Endodermal cell (in vitro differentiated cells): ENCODE measurements around the gene THSD7A. TPM values are rescaled to one million over a fixed set of nuclear protein-coding genes. Genes with fewer than 3 reads are reported as not detected.

Experiments
- DNase-seq: peaks from one replicate; pipeline ENCODE4 v3.0.0-alpha.2; 2017
- H3K27ac ChIP-seq: 2 replicates; pipeline ENCODE4 v1.5.1; 2013; ENCODE audit warnings: mild to moderate bottlenecking, low read depth, low read length, moderate library complexity
- H3K27me3 ChIP-seq: 2 replicates; pipeline ENCODE4 v1.6.1; 2013; ENCODE audit warnings: mild to moderate bottlenecking, low read length, moderate library complexity; ENCODE audit not compliant: insufficient read depth, control insufficient read depth, poor library complexity, severe bottlenecking
- H3K36me3 ChIP-seq: 2 replicates; pipeline ENCODE4 v1.7.0; 2013; ENCODE audit warnings: mild to moderate bottlenecking, low read length, moderate library complexity; ENCODE audit not compliant: control insufficient read depth, insufficient read depth
- H3K4me1 ChIP-seq: one replicate; pipeline ENCODE4 v1.7.0; 2013; ENCODE audit warnings: low read length; ENCODE audit not compliant: control insufficient read depth, insufficient read depth
- H3K4me3 ChIP-seq: 2 replicates; pipeline ENCODE4 v1.5.1; 2013; ENCODE audit warnings: mild to moderate bottlenecking, low read length, moderate library complexity
- H3K9ac ChIP-seq: 2 replicates; pipeline ENCODE4 v1.6.1; 2013; ENCODE audit warnings: mild to moderate bottlenecking, low read length, moderate library complexity; ENCODE audit not compliant: poor library complexity, severe bottlenecking; ENCODE audit errors: extremely low read depth
- H3K9me3 ChIP-seq: 2 replicates; pipeline ENCODE4 v1.6.1; 2013; ENCODE audit warnings: mild to moderate bottlenecking, low read length, moderate library complexity; ENCODE audit not compliant: control insufficient read depth
- H3K27ac Mint-ChIP-seq: 2 replicates; pipeline ENCODE4 v1.8.0; 2020; ENCODE audit warnings: mixed read lengths
- H3K27me3 Mint-ChIP-seq: 2 replicates; pipeline ENCODE4 v1.8.0; 2021; ENCODE audit warnings: mild to moderate bottlenecking, mixed read lengths; ENCODE audit not compliant: insufficient read depth
- H3K36me3 Mint-ChIP-seq: 2 replicates; pipeline ENCODE4 v1.8.0; 2020; ENCODE audit warnings: low read depth, mixed read lengths
- H3K4me1 Mint-ChIP-seq: 2 replicates; pipeline ENCODE4 v1.8.0; 2020; ENCODE audit warnings: mixed read lengths
- H3K4me3 Mint-ChIP-seq: 2 replicates; pipeline ENCODE4 v1.8.0; 2020; ENCODE audit warnings: mild to moderate bottlenecking, moderate library complexity, mixed read lengths
- H3K9me3 Mint-ChIP-seq: 2 replicates; pipeline ENCODE4 v1.8.0; 2020; ENCODE audit warnings: mild to moderate bottlenecking, mixed read lengths
- WGBS, 2 experiments: methylation state at CpG; one replicate each; pipeline versions ENCODE4 v1.1.5 to v1.1.7; 2013; ENCODE audit warnings: missing lambda C conversion rate in 2 of 2, mixed read lengths in 1 of 2; ENCODE audit not compliant: insufficient coverage in 1 of 2, insufficient read length in 1 of 2; 5-methylcytosine and 5-hydroxymethylcytosine counted together
- total RNA-seq, 2 donors: library from RNA; stranded (reverse); fragmentation: NEBNext Ultra II Directional in 1 of 2; extraction: Animal tissue kit (Norgen Biotek cat#: 25700) in 1 of 2; gene quantifications; 2 replicates in 1 of 2; 3 replicates in 1 of 2; pipeline ENCODE4 v1.2.1, GENCODE V29; 2021
- TF ChIP-seq, protein P1 (sequence below): fragments of 200-600 bp; sonication (generic); conservative IDR thresholded peaks from 2 replicates; pipeline ENCODE4 v1.5.0; 2021; ENCODE audit warnings: antibody characterized with exemption, mild to moderate bottlenecking

The THSD7A gene
- total RNA-seq, 2 donors from 2014 or later, result 0.73 to 1.3 TPM

DNA sequence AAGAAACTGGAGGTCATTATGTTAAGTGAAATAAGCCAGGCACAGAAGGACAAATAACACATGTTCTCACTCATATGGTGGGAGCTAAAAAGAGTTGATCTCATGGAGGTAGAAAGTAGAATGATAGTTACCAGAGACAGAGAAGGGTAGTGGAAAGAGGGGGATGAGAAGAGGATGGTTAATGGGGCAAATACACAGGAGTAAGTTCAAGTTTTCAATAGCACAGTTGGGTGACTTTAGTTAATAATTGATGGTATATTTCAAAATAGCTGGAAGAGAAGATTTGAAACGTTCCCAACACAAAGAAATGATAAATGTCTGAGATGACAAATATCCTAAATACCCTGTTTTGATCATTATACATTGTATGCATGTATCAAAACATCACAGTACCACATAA is 261.8 kb downstream of the THSD7A start:
- Mint-ChIP-seq H3K27me3 (no peaks in the 10 kb centered on the region), H3K36me3 (no peaks in the 10 kb centered on the region), H3K4me3 (no peak overlapping the region), H3K27ac (no peak overlapping the region), H3K4me1 (no peaks in the 10 kb centered on the region), H3K9me3 (no peaks in the 10 kb centered on the region)
- no peaks in the 10 kb centered on the region for H3K9me3 ChIP-seq
- TF ChIP-seq, protein P1, sequence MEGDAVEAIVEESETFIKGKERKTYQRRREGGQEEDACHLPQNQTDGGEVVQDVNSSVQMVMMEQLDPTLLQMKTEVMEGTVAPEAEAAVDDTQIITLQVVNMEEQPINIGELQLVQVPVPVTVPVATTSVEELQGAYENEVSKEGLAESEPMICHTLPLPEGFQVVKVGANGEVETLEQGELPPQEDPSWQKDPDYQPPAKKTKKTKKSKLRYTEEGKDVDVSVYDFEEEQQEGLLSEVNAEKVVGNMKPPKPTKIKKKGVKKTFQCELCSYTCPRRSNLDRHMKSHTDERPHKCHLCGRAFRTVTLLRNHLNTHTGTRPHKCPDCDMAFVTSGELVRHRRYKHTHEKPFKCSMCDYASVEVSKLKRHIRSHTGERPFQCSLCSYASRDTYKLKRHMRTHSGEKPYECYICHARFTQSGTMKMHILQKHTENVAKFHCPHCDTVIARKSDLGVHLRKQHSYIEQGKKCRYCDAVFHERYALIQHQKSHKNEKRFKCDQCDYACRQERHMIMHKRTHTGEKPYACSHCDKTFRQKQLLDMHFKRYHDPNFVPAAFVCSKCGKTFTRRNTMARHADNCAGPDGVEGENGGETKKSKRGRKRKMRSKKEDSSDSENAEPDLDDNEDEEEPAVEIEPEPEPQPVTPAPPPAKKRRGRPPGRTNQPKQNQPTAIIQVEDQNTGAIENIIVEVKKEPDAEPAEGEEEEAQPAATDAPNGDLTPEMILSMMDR, result no peak
- no peaks in the 10 kb centered on the region for H3K4me1 ChIP-seq
- no peaks in the 10 kb centered on the region for H3K36me3 ChIP-seq
- no peaks in the 10 kb centered on the region for H3K27me3 ChIP-seq
- no peak overlapping the region for H3K4me3 ChIP-seq
- WGBS, 2 experiments, result 78% methylated on average over 1 of the region's 1 CpG; no CpG with 5 or more reads in 1 of the 2 experiments
- H3K9ac ChIP-seq, result no peak overlapping the region
- no peak overlapping the region for H3K27ac ChIP-seq
- DNase-seq, result no peak

GRCh38 chr7:11567571-11567970 is 264.4 kb downstream of the THSD7A start:
- Mint-ChIP-seq H3K4me1 (no peaks in the 10 kb centered on the region), H3K4me3 (no peak overlapping the region), H3K27ac (no peak overlapping the region), H3K9me3 (no peaks in the 10 kb centered on the region), H3K27me3 (no peaks in the 10 kb centered on the region), H3K36me3 (no peaks in the 10 kb centered on the region)
- H3K36me3 ChIP-seq, result no peaks in the 10 kb centered on the region
- H3K27me3 ChIP-seq, result no peaks in the 10 kb centered on the region
- no peak overlapping the region for H3K27ac ChIP-seq
- DNase-seq, result no peak
- H3K9me3 ChIP-seq, result no peaks in the 10 kb centered on the region
- H3K4me3 ChIP-seq, result no peak overlapping the region
- 86 to 100% methylated on average over 3 of the region's 3 CpGs for WGBS, 2 experiments
- no peak overlapping the region for H3K9ac ChIP-seq
- no peaks in the 10 kb centered on the region for H3K4me1 ChIP-seq
- TF ChIP-seq, protein P1, result no peak

DNA sequence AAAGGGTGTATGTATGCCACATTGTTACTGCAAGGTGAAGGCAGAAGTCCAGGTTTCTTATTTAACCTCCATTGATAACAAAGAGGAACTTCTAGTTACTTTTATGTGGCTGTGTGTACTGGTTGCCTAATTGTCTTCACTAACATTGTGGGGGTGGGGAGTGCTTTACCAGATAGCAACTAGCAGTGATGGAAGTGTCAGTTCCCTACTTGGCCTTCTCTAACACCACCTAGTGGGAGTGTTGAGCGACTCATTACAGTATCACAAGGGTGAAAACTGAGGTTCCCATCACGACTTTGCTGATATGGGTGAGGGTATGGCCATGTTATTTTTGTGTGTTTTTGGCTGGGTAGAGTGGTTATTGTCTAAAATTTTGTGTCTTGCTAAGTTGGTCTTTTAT is 274.4 kb downstream of the THSD7A start:
- 24% methylated on average over 2 of the region's 2 CpGs for WGBS, 2 experiments
- no peak overlapping the region for H3K4me3 ChIP-seq
- Mint-ChIP-seq H3K27ac (peak overlapping the region; percentile 9), H3K4me1 (peaks cover 12% of the 10 kb centered on the region), H3K36me3 (no peaks in the 10 kb centered on the region), H3K27me3 (no peaks in the 10 kb centered on the region), H3K4me3 (no peak overlapping the region), H3K9me3 (peaks cover 3% of the 10 kb centered on the region)
- H3K27me3 ChIP-seq, result no peaks in the 10 kb centered on the region
- H3K36me3 ChIP-seq, result no peaks in the 10 kb centered on the region
- H3K9ac ChIP-seq, result no peak overlapping the region
- DNase-seq, result peak; percentile 84
- H3K27ac ChIP-seq, result no peak overlapping the region
- H3K4me1 ChIP-seq, result peaks cover 4% of the 10 kb centered on the region
- TF ChIP-seq, protein P1, result peak; percentile 77
- no peaks in the 10 kb centered on the region for H3K9me3 ChIP-seq
